ENCODE measurements around the gene GET4.

The GET4 gene

GRCh38 chr7:832968-833424 is 43.4 kb upstream of the GET4 start:
- DNase-seq (ENCODE audit: extremely low spot score), result no peak
- POLR2A ChIA-PET, result interaction anchor here (1.9 kb wide), 1 partner anchor 15 kb away, joined by 5 read pairs; no protein-coding TSS in a partner anchor
- no peak for TF ChIP-seq TARDBP (IDR thresholded peaks at IDR 0.05)
- no peak for TF ChIP-seq HDGF (IDR thresholded peaks at IDR 0.05; ENCODE audit: borderline replicate concordance)
- TF ChIP-seq SP1 (IDR thresholded peaks at IDR 0.05), result no peak
- no peak for TF ChIP-seq ELF4 (IDR thresholded peaks at IDR 0.05)
- TF ChIP-seq ZNF384 (IDR thresholded peaks at IDR 0.05), result no peak
- TF ChIP-seq LEF1 (IDR thresholded peaks at IDR 0.05; ENCODE audit: borderline replicate concordance), result no peak
- CTCF ChIA-PET, result interaction anchor here (2.6 kb wide), 1 partner anchor 40 kb away, joined by 11 read pairs; no protein-coding TSS in a partner anchor

- ChIA-PET CTCF (interaction anchor here (0.6 to 2.6 kb wide), 2 partner anchors 39 to 161 kb away, joined by 4 to 11 read pairs; no protein-coding TSS in a partner anchor), POLR2A (no interaction called here)
- TF ChIP-seq SUZ12 (IDR thresholded peaks at IDR 0.05) (no peak), ELF4 (IDR thresholded peaks at IDR 0.05) (no peak), NFRKB (IDR thresholded peaks at IDR 0.05) (no peak), SP1 (IDR thresholded peaks at IDR 0.05) (no peak), BHLHE40 (IDR thresholded peaks at IDR 0.05; ENCODE audit: borderline replicate concordance) (no peak), FOXM1 (IDR thresholded peaks at IDR 0.05; ENCODE audit: borderline replicate concordance) (no peak), TARDBP (IDR thresholded peaks at IDR 0.05) (no peak), FOXK2 (IDR thresholded peaks at IDR 0.05) (no peak), LEF1 (IDR thresholded peaks at IDR 0.05; ENCODE audit: borderline replicate concordance) (no peak)
- no peak for DNase-seq (ENCODE audit: extremely low spot score)
Observed at GRCh38 chr7:833601-834258, 42.6 kb upstream of the GET4 start.

- no peak for DNase-seq (ENCODE audit: extremely low spot score)
- CTCF ChIA-PET, result interaction anchor here (0.6 to 0.7 kb wide), 2 partner anchors 102 to 161 kb away, joined by 3 to 4 read pairs; no protein-coding TSS in a partner anchor
- POLR2A ChIA-PET, result no interaction called here
- no peak for TF ChIP-seq SP1 (IDR thresholded peaks at IDR 0.05)
- no peak for TF ChIP-seq CTBP1 (IDR thresholded peaks at IDR 0.05; ENCODE audit: borderline replicate concordance)
- no peak for TF ChIP-seq BHLHE40 (IDR thresholded peaks at IDR 0.05; ENCODE audit: borderline replicate concordance)
- TF ChIP-seq HDGF (IDR thresholded peaks at IDR 0.05; ENCODE audit: borderline replicate concordance), result no peak
- TF ChIP-seq PKNOX1 (IDR thresholded peaks at IDR 0.05), result no peak
- no peak for TF ChIP-seq TARDBP (IDR thresholded peaks at IDR 0.05)
- TF ChIP-seq L3MBTL2 (conservative IDR thresholded peaks at IDR 0.05), result no peak
Observed at GRCh38 chr7:834277-834676, 42.1 kb upstream of the GET4 start.

- DNase-seq (ENCODE audit: extremely low spot score), result no peak
- ChIA-PET POLR2A (no interaction called here), CTCF (interaction anchor here (0.7 kb wide), 1 partner anchor 103 kb away, joined by 3 read pairs; no protein-coding TSS in a partner anchor)
- TF ChIP-seq FOXM1 (IDR thresholded peaks at IDR 0.05; ENCODE audit: borderline replicate concordance) (no peak), LEF1 (IDR thresholded peaks at IDR 0.05; ENCODE audit: borderline replicate concordance) (no peak), TARDBP (IDR thresholded peaks at IDR 0.05) (no peak), FOXK2 (IDR thresholded peaks at IDR 0.05) (no peak), BHLHE40 (IDR thresholded peaks at IDR 0.05; ENCODE audit: borderline replicate concordance) (no peak), ARNT (IDR thresholded peaks at IDR 0.05) (no peak), NFRKB (IDR thresholded peaks at IDR 0.05) (no peak), CTBP1 (IDR thresholded peaks at IDR 0.05; ENCODE audit: borderline replicate concordance) (no peak), ZNF384 (IDR thresholded peaks at IDR 0.05) (no peak), FOXA1 (IDR thresholded peaks at IDR 0.05) (no peak), ELF4 (IDR thresholded peaks at IDR 0.05) (no peak), L3MBTL2 (conservative IDR thresholded peaks at IDR 0.05) (no peak), HDGF (IDR thresholded peaks at IDR 0.05; ENCODE audit: borderline replicate concordance) (no peak), SUZ12 (IDR thresholded peaks at IDR 0.05) (no peak)
Observed at GRCh38 chr7:835021-835420, 41.3 kb upstream of the GET4 start.

- ChIA-PET CTCF (interaction anchor here (0.7 to 1.0 kb wide), 2 partner anchors 10 to 40 kb away, joined by 3 to 4 read pairs; no protein-coding TSS in a partner anchor), POLR2A (no interaction called here)
- TF ChIP-seq FOXK2 (IDR thresholded peaks at IDR 0.05) (no peak), ARNT (IDR thresholded peaks at IDR 0.05) (no peak), CTBP1 (IDR thresholded peaks at IDR 0.05; ENCODE audit: borderline replicate concordance) (no peak), L3MBTL2 (conservative IDR thresholded peaks at IDR 0.05) (no peak), BHLHE40 (IDR thresholded peaks at IDR 0.05; ENCODE audit: borderline replicate concordance) (no peak), FOXA1 (IDR thresholded peaks at IDR 0.05) (no peak), ELF4 (IDR thresholded peaks at IDR 0.05) (no peak), HDGF (IDR thresholded peaks at IDR 0.05; ENCODE audit: borderline replicate concordance) (no peak), SP1 (IDR thresholded peaks at IDR 0.05) (no peak), FOXM1 (IDR thresholded peaks at IDR 0.05; ENCODE audit: borderline replicate concordance) (no peak), PKNOX1 (IDR thresholded peaks at IDR 0.05) (no peak), SUZ12 (IDR thresholded peaks at IDR 0.05) (no peak), TARDBP (IDR thresholded peaks at IDR 0.05) (no peak), LEF1 (IDR thresholded peaks at IDR 0.05; ENCODE audit: borderline replicate concordance) (no peak), ZNF384 (IDR thresholded peaks at IDR 0.05) (no peak), NFRKB (IDR thresholded peaks at IDR 0.05) (no peak)
- DNase-seq (ENCODE audit: extremely low spot score), result no peak
Observed at GRCh38 chr7:835485-836401, 40.6 kb upstream of the GET4 start.

GRCh38 chr7:836429-836828 is 39.9 kb upstream of the GET4 start:
- ChIA-PET CTCF (interaction anchor here (0.7 to 1.0 kb wide), 2 partner anchors 10 to 39 kb away, joined by 3 to 4 read pairs; no protein-coding TSS in a partner anchor), POLR2A (no interaction called here)
- DNase-seq (ENCODE audit: extremely low spot score), result peak; percentile 36
- no peak for TF ChIP-seq HDGF (IDR thresholded peaks at IDR 0.05; ENCODE audit: borderline replicate concordance)
- TF ChIP-seq TARDBP (IDR thresholded peaks at IDR 0.05), result no peak
- no peak for TF ChIP-seq PKNOX1 (IDR thresholded peaks at IDR 0.05)
- TF ChIP-seq ELF4 (IDR thresholded peaks at IDR 0.05), result no peak
- no peak for TF ChIP-seq FOXM1 (IDR thresholded peaks at IDR 0.05; ENCODE audit: borderline replicate concordance)
- TF ChIP-seq ZNF384 (IDR thresholded peaks at IDR 0.05), result no peak
- no peak for TF ChIP-seq LEF1 (IDR thresholded peaks at IDR 0.05; ENCODE audit: borderline replicate concordance)
- no peak for TF ChIP-seq SP1 (IDR thresholded peaks at IDR 0.05)
- TF ChIP-seq L3MBTL2 (conservative IDR thresholded peaks at IDR 0.05), result no peak
- TF ChIP-seq BHLHE40 (IDR thresholded peaks at IDR 0.05; ENCODE audit: borderline replicate concordance), result no peak
- no peak for TF ChIP-seq FOXA1 (IDR thresholded peaks at IDR 0.05)
- no peak for TF ChIP-seq CTBP1 (IDR thresholded peaks at IDR 0.05; ENCODE audit: borderline replicate concordance)
- no peak for TF ChIP-seq SUZ12 (IDR thresholded peaks at IDR 0.05)
- TF ChIP-seq NFRKB (IDR thresholded peaks at IDR 0.05), result no peak
- TF ChIP-seq FOXK2 (IDR thresholded peaks at IDR 0.05), result no peak
- no peak for TF ChIP-seq ARNT (IDR thresholded peaks at IDR 0.05)

All from HEK293T (cell line).